ENCODE measurements around the gene SPATA17. TPM values are rescaled to one million over a fixed set of nuclear protein-coding genes. Genes with fewer than 3 reads are reported as not detected.

The SPATA17 gene
- total RNA-seq, 1 donor from 2014 or later, result 0.40 TPM

DNA sequence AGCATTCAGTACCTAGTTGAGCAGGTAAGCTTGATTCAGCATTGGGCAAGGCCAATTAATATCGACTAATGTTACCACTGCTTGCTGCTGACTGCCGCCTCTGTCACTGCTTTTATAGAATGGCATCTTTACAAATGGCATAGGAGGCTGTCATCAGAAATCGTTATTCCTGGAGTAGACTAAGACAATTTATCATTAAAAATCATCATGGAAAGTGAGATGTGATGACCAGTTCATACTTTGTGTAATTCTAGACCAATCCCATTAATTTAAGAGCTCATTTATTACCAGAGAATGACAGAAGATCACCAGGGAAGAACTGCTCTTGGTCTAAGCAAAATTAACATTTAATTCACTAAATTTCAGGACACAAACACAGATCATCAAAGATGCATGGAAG lies 254.0 kb downstream of the SPATA17 start:
- Mint-ChIP-seq H3K9me3 (ENCODE audit: unreplicated experiment) (no peaks in the 10 kb centered on the region), H3K27ac (ENCODE audit: unreplicated experiment) (no peak overlapping the region), H3K36me3 (ENCODE audit: unreplicated experiment) (no peaks in the 10 kb centered on the region), H3K4me1 (ENCODE audit: unreplicated experiment) (no peaks in the 10 kb centered on the region), H3K4me3 (ENCODE audit: unreplicated experiment) (no peak overlapping the region), H3K27me3 (ENCODE audit: unreplicated experiment) (peaks cover 8% of the 10 kb centered on the region)
- TF ChIP-seq, protein P1, sequence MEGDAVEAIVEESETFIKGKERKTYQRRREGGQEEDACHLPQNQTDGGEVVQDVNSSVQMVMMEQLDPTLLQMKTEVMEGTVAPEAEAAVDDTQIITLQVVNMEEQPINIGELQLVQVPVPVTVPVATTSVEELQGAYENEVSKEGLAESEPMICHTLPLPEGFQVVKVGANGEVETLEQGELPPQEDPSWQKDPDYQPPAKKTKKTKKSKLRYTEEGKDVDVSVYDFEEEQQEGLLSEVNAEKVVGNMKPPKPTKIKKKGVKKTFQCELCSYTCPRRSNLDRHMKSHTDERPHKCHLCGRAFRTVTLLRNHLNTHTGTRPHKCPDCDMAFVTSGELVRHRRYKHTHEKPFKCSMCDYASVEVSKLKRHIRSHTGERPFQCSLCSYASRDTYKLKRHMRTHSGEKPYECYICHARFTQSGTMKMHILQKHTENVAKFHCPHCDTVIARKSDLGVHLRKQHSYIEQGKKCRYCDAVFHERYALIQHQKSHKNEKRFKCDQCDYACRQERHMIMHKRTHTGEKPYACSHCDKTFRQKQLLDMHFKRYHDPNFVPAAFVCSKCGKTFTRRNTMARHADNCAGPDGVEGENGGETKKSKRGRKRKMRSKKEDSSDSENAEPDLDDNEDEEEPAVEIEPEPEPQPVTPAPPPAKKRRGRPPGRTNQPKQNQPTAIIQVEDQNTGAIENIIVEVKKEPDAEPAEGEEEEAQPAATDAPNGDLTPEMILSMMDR (IDR thresholded peaks at IDR 0.05), result no peak
- DNase-seq (ENCODE audit: extremely low spot score, unreplicated experiment), result no peak

DNA sequence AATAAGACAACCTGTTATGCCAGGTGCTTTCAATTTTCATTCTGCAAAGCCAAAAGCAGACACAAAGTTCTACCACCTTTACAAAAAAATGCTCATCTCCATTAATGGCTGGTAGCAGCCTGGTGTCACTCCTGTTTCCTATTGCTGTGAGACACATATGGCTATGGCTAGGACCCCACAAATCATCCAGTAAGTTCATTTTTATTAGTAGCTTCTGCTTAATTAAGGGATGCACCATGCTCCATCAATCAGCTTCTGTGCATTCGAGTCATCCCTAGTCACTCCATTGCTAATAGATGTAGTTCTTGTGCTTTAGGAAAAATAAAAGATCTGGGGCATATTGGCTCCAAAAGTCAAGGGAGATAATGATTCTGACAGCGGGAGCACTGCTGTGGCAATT lies 257.2 kb downstream of the SPATA17 start:
- Mint-ChIP-seq H3K36me3 (ENCODE audit: unreplicated experiment) (no peaks in the 10 kb centered on the region), H3K4me1 (ENCODE audit: unreplicated experiment) (no peaks in the 10 kb centered on the region), H3K9me3 (ENCODE audit: unreplicated experiment) (no peaks in the 10 kb centered on the region), H3K4me3 (ENCODE audit: unreplicated experiment) (no peak overlapping the region), H3K27me3 (ENCODE audit: unreplicated experiment) (peaks cover 8% of the 10 kb centered on the region), H3K27ac (ENCODE audit: unreplicated experiment) (no peak overlapping the region)
- no peak for DNase-seq (ENCODE audit: extremely low spot score, unreplicated experiment)
- TF ChIP-seq, protein P1 (IDR thresholded peaks at IDR 0.05), result no peak

DNA sequence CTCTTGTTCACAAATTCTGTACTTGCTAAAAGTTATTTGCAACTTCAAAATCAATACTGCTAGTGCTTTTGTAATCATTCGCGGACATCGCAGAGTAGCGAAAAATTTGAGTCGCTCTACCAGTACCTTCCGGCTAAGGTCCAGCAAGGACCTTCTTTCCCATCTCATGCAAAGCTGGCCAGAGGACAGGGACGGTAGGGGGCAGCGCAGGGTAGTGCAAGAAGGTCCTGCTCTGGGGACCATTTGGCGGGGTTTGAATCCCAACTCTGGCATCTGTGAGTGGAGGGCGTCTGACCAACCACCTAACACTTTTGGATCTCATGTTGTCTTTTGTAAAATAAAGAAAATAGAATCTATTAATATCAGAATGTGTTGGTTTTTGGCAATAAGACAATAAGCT lies 258.3 kb downstream of the SPATA17 start:
- H3K27ac Mint-ChIP-seq (ENCODE audit: unreplicated experiment), result no peak overlapping the region
- no peaks in the 10 kb centered on the region for H3K36me3 Mint-ChIP-seq (ENCODE audit: unreplicated experiment)
- TF ChIP-seq, protein P1 (IDR thresholded peaks at IDR 0.05), result peak; percentile 19
- no peaks in the 10 kb centered on the region for H3K4me1 Mint-ChIP-seq (ENCODE audit: unreplicated experiment)
- peaks cover 8% of the 10 kb centered on the region for H3K27me3 Mint-ChIP-seq (ENCODE audit: unreplicated experiment)
- no peaks in the 10 kb centered on the region for H3K9me3 Mint-ChIP-seq (ENCODE audit: unreplicated experiment)
- H3K4me3 Mint-ChIP-seq (ENCODE audit: unreplicated experiment), result no peak overlapping the region
- DNase-seq (ENCODE audit: extremely low spot score, unreplicated experiment), result no peak

DNA sequence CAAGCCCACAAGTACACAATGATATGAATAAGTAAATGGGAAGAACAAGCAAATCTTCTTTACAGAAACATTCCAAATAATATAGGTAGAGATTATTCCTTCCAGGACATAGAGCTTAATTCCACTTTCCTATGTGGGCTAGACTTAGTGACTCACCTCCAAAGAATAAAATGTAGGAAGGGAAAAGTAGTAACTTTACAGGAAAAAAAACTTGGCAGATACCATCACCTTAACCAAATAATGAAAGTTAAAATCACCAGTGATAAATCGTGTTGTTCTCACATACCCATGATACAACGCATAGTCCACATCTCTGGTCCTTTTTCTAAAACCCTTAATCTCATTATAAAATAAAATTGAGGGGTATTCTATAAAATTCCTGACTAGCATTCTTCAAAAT lies 260.8 kb downstream of the SPATA17 start:
- Mint-ChIP-seq H3K27ac (ENCODE audit: unreplicated experiment) (no peak overlapping the region), H3K9me3 (ENCODE audit: unreplicated experiment) (no peaks in the 10 kb centered on the region), H3K4me1 (ENCODE audit: unreplicated experiment) (no peaks in the 10 kb centered on the region), H3K4me3 (ENCODE audit: unreplicated experiment) (no peak overlapping the region), H3K36me3 (ENCODE audit: unreplicated experiment) (no peaks in the 10 kb centered on the region), H3K27me3 (ENCODE audit: unreplicated experiment) (peaks cover 8% of the 10 kb centered on the region)
- DNase-seq (ENCODE audit: extremely low spot score, unreplicated experiment), result no peak
- TF ChIP-seq, protein P1 (IDR thresholded peaks at IDR 0.05), result no peak

DNA sequence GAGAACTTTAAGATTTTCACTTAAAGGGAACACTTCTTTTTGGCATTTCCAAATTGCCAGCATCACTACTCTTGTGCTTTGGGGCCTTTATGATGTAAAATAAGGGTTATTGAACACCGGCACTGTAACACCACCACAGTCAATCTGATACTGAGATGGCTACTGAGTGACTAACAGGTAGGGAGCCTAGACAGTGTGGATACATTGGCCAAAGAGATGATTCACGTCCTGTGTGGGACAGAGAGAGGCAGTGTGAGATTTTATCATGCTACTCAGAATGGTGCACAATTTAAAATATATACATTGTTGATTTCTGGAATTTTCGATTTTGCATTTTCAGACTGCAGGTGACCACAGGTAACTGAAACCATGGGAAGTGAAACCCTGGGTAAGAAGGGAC lies 261.6 kb downstream of the SPATA17 start:
- no peak for DNase-seq (ENCODE audit: extremely low spot score, unreplicated experiment)
- H3K4me1 Mint-ChIP-seq (ENCODE audit: unreplicated experiment), result no peaks in the 10 kb centered on the region
- H3K27me3 Mint-ChIP-seq (ENCODE audit: unreplicated experiment), result peaks cover 5% of the 10 kb centered on the region
- H3K9me3 Mint-ChIP-seq (ENCODE audit: unreplicated experiment), result no peaks in the 10 kb centered on the region
- TF ChIP-seq, protein P1 (IDR thresholded peaks at IDR 0.05), result no peak
- H3K4me3 Mint-ChIP-seq (ENCODE audit: unreplicated experiment), result no peak overlapping the region
- no peak overlapping the region for H3K27ac Mint-ChIP-seq (ENCODE audit: unreplicated experiment)
- no peaks in the 10 kb centered on the region for H3K36me3 Mint-ChIP-seq (ENCODE audit: unreplicated experiment)

All from osteocyte (in vitro differentiated cells).